ENCODE results near the gene ZNF519.
"Not testable (repeated sequence)": the region's sequence is repeated elsewhere in the genome, so short reads cannot be mapped to it uniquely, and the experiment has no call there.

DNA sequence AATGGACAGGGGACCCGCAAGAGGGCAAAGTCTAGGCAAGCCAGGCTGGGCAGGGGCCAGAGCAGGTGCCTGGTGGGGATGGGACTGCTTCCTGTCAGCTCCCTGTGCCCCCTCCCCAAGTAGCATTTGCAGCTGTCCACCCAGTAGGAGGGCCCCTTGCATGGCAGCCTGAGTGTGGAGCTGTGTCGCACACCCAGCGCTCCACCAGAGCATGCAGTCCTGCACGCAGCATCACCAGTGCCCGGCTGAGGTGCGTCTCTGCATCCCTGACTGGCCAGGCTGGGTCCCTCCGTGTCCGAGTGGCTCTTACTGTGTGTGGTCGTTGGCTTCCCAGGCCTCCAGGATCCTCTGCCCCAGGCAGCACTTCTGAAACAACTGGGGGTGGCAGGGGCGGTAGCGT lies 18.5 kb upstream of the ZNF519 start:
- TF ChIP-seq, protein P1, sequence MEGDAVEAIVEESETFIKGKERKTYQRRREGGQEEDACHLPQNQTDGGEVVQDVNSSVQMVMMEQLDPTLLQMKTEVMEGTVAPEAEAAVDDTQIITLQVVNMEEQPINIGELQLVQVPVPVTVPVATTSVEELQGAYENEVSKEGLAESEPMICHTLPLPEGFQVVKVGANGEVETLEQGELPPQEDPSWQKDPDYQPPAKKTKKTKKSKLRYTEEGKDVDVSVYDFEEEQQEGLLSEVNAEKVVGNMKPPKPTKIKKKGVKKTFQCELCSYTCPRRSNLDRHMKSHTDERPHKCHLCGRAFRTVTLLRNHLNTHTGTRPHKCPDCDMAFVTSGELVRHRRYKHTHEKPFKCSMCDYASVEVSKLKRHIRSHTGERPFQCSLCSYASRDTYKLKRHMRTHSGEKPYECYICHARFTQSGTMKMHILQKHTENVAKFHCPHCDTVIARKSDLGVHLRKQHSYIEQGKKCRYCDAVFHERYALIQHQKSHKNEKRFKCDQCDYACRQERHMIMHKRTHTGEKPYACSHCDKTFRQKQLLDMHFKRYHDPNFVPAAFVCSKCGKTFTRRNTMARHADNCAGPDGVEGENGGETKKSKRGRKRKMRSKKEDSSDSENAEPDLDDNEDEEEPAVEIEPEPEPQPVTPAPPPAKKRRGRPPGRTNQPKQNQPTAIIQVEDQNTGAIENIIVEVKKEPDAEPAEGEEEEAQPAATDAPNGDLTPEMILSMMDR (IDR thresholded peaks at IDR 0.05) = not testable (repeated sequence)
- TF ChIP-seq POLR2A (IDR thresholded peaks at IDR 0.05; ENCODE audit: low read depth); POLR2AphosphoS5 (IDR thresholded peaks at IDR 0.05); EP300 (IDR thresholded peaks at IDR 0.05): not testable (repeated sequence)

All from esophagus muscularis mucosa (tissue), 4 donors.